Measurements from ENCODE around the gene CDC20B. TPM values are rescaled to one million over a fixed set of nuclear protein-coding genes. Genes with fewer than 3 reads are reported as not detected.

CDC20B gene
- total RNA-seq, result not detected

GRCh38 chr5:55172937-55173686 lies at the start of gene CDC20B:
Gene CDC20B, minus strand, starts transcription at chr5:55173177. Its CDS starts 177 bp downstream, at chr5:55173000.

GRCh38 chr5:55159763-55160492 lies 13.0 kb downstream of the CDC20B start, which contains the start of gene GPX8:
Gene GPX8, plus strand, starts transcription at chr5:55160171. Its CDS starts 22 bp downstream, at chr5:55160193.

GRCh38 chr5:55102348-55102747 lies 70.6 kb downstream of the CDC20B start, which contains the start of gene GZMA:
Gene GZMA, plus strand, starts transcription at chr5:55102646. Its CDS starts 37 bp downstream, at chr5:55102683.

Small RNAs within 50 kb of the gene (small RNA-seq; reads per million reads assigned to genes)
- gene MIR449A (2.5 to 9.9 reads per million in 2 donors), gene MIR449B (0 to 0.13 reads per million in 2 donors), gene MIR449C (0.41 to 3.9 reads per million in 2 donors)

Other genes with a start within 250 kb of the CDC20B start
- gene ESM1, start 187.6 kb downstream of the CDC20B start, total RNA-seq, result not detected
- not detected for gene GZMK, start 148.9 kb downstream of the CDC20B start, total RNA-seq
- not detected for gene GZMA, start 70.5 kb downstream of the CDC20B start, total RNA-seq
- 10 to 100 TPM; 47.5 to 67.3 TPM for gene GPX8, start 13.0 kb downstream of the CDC20B start, total RNA-seq
- gene MCIDAS, start 54.1 kb upstream of the CDC20B start, total RNA-seq, result 1 to 10 TPM in 1 of 2 donors, not detected in 1; 1.0 TPM
- gene CCNO, start 60.4 kb upstream of the CDC20B start, total RNA-seq, result 1 to 10 TPM in 1 of 2 donors, not detected in 1; 1.4 TPM
- gene DHX29, start 134.5 kb upstream of the CDC20B start, total RNA-seq, result 10 to 100 TPM; 25.5 to 31.3 TPM
- 100 to 1,000 TPM in 1 of 2 donors, 10 to 100 TPM in 1; 79.8 to 110 TPM for gene MTREX, start 134.8 kb upstream of the CDC20B start, total RNA-seq